Muscle of leg (tissue), 11 donors: ENCODE results near the gene IQCK. TPM values are rescaled to one million over a fixed set of nuclear protein-coding genes. Genes with fewer than 3 reads are reported as not detected.

Experiments used
- DNase-seq: peaks from one replicate; pipeline ENCODE4 v3.0.0; 2013
- H3K27ac ChIP-seq: one replicate; pipeline ENCODE4 v1.5.1; 2013; ENCODE audit warnings: mild to moderate bottlenecking, low read length, control low read depth
- H3K27me3 ChIP-seq: one replicate; pipeline ENCODE4 v1.6.1; 2013; ENCODE audit warnings: low read length; ENCODE audit not compliant: control insufficient read depth, insufficient read depth
- H3K36me3 ChIP-seq: one replicate; pipeline ENCODE4 v1.6.1; 2013; ENCODE audit warnings: low read length; ENCODE audit not compliant: control insufficient read depth, insufficient read depth
- H3K4me1 ChIP-seq: one replicate; pipeline ENCODE4 v1.6.1; 2013; ENCODE audit warnings: low read length; ENCODE audit not compliant: control insufficient read depth, insufficient read depth
- H3K4me3 ChIP-seq: one replicate; pipeline ENCODE4 v1.5.1; 2013; ENCODE audit warnings: low read length, control low read depth
- H3K9me3 ChIP-seq: replicated peaks from 2 replicates; pipeline ENCODE4 v1.6.1; 2013; ENCODE audit warnings: low read depth, low read length; ENCODE audit not compliant: control insufficient read depth
- WGBS: methylation state at CpG from one replicate; pipeline ENCODE4 v1.1.5; 2013; ENCODE audit warnings: missing lambda C conversion rate; ENCODE audit not compliant: insufficient coverage; 5-methylcytosine and 5-hydroxymethylcytosine counted together
- polyA plus RNA-seq, 8 donors: library from polyadenylated mRNA; unstranded; fragments of 120-200 nt; gene quantifications; one replicate each; pipeline versions ENCODE4 v1.2.1 to v1.2.3, GENCODE V29; 2013; ENCODE audit warnings: inconsistent platforms in 1 of 8, low replicate concordance in 1 of 8; ENCODE audit not compliant: insufficient read length in 8 of 8, insufficient read depth in 1 of 8
- total RNA-seq: library from RNA; stranded (reverse); fragments of 120-200 nt; gene quantifications from one replicate; pipeline ENCODE4 v1.2.4, GENCODE V29; 2013

Gene IQCK
- total and polyA plus RNA-seq, 9 donors: 10.2 to 15.2 (median 14.7) TPM

- no peak overlapping the region for H3K4me3 ChIP-seq
- H3K27ac ChIP-seq: no peak overlapping the region
- no peaks in the 10 kb centered on the region for H3K4me1 ChIP-seq
- H3K9me3 ChIP-seq: no peaks in the 10 kb centered on the region
- 9% methylated on average over 6 of the region's 13 CpGs for WGBS
- H3K36me3 ChIP-seq: no peaks in the 10 kb centered on the region
- no peaks in the 10 kb centered on the region for H3K27me3 ChIP-seq
- DNase-seq: peak; percentile 66
Observed at GRCh38 chr16:19898924-19899604, 181.0 kb downstream of the IQCK start.

GRCh38 chr16:19899605-19899955 is 181.5 kb downstream of the IQCK start:
- Histone ChIP-seq H3K4me3 (no peak overlapping the region), H3K36me3 (no peaks in the 10 kb centered on the region), H3K9me3 (no peaks in the 10 kb centered on the region), H3K27me3 (no peaks in the 10 kb centered on the region), H3K27ac (no peak overlapping the region), H3K4me1 (no peaks in the 10 kb centered on the region)
- 93% methylated on average over 1 of the region's 5 CpGs for WGBS
- DNase-seq: no peak

GRCh38 chr16:19901164-19901563 is 183.1 kb downstream of the IQCK start:
- WGBS: 93% methylated on average over 3 of the region's 7 CpGs
- Histone ChIP-seq H3K27me3 (no peaks in the 10 kb centered on the region), H3K4me1 (no peaks in the 10 kb centered on the region), H3K4me3 (no peak overlapping the region), H3K9me3 (no peaks in the 10 kb centered on the region), H3K36me3 (no peaks in the 10 kb centered on the region), H3K27ac (no peak overlapping the region)
- no peak for DNase-seq

GRCh38 chr16:19907161-19907992 is 189.3 kb downstream of the IQCK start:
- Histone ChIP-seq H3K4me3 (no peak overlapping the region), H3K27ac (no peak overlapping the region), H3K4me1 (peaks cover 2% of the 10 kb centered on the region), H3K36me3 (no peaks in the 10 kb centered on the region), H3K27me3 (no peaks in the 10 kb centered on the region), H3K9me3 (no peaks in the 10 kb centered on the region)
- WGBS: 21% methylated on average over 22 of the region's 24 CpGs
- DNase-seq: peak; percentile 61

Other genes with a start within 250 kb of the IQCK start
- 39.4 TPM for gene GDE1, start 196.2 kb upstream of the IQCK start, total RNA-seq
- 10 to 100 TPM; 49.4 to 56.0 (median 50.9) TPM for gene GDE1, start 196.2 kb upstream of the IQCK start, polyA plus RNA-seq
- gene CCP110, start 194.3 kb upstream of the IQCK start, total RNA-seq: 11.3 TPM
- 10 to 100 TPM; 10.8 to 22.5 (median 15.5) TPM for gene CCP110, start 194.3 kb upstream of the IQCK start, polyA plus RNA-seq
- gene VPS35L, start 162.6 kb upstream of the IQCK start, total RNA-seq: 23.6 TPM
- 10 to 100 TPM; 30.4 to 39.8 (median 34.3) TPM for gene VPS35L, start 162.6 kb upstream of the IQCK start, polyA plus RNA-seq
- gene KNOP1, start within 50 bp of the IQCK start, total RNA-seq: 23.5 TPM
- 10 to 100 TPM; 22.3 to 40.2 (median 25.7) TPM for gene KNOP1, start within 50 bp of the IQCK start, polyA plus RNA-seq
- gene GPRC5B, start 166.6 kb downstream of the IQCK start, total RNA-seq: 39.9 TPM
- gene GPRC5B, start 166.6 kb downstream of the IQCK start, polyA plus RNA-seq: 10 to 100 TPM; 66.0 to 92.0 (median 80.3) TPM